ENCODE data around the gene CP. TPM values are rescaled to one million over a fixed set of nuclear protein-coding genes. Genes with fewer than 3 reads are reported as not detected.

The CP gene
- total and polyA plus RNA-seq, 2 of the 13 experiments (the other 11 are each of a cell fraction or from before 2014, with no cell fraction given): 42.6 to 789 TPM

DNA sequence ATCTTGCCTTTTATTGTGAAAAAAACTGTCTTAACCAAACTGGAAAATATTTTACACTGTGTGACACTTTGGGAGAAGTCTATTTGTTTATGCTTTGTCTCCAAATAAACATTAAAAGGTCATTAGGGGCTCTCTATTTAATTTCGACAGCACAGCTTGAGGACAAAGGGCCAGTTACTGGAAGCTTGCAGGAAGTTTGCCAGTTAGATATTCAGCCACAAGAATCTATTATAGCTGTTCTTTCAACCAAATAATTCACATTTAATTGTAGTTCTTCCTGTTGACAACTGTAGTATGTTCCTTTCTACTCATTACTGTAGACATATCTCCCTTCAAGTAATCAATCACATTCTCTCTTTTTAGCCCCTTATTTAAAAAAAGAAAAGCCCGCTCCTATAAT lies 6.1 kb downstream of the CP start (continued):
- TF ChIP-seq ZNF646 (CRISPR knock-in tag; IDR thresholded peaks at IDR 0.05) (no peak), SSRP1 (CRISPR knock-in tag; IDR thresholded peaks at IDR 0.05) (no peak), SP140L (CRISPR knock-in tag; IDR thresholded peaks at IDR 0.05; ENCODE audit: borderline replicate concordance) (no peak), HNF4A (CRISPR knock-in tag; IDR thresholded peaks at IDR 0.05) (peak; percentile 43; the same call in 1 of the 2 replicates), ATF4 (CRISPR knock-in tag; IDR thresholded peaks at IDR 0.05) (peak in 1 of 2 experiments; percentile 24; a peak in 1 of 4 replicates), GPBP1L1 (CRISPR knock-in tag; IDR thresholded peaks at IDR 0.05) (no peak), GATAD2A (CRISPR knock-in tag; IDR thresholded peaks at IDR 0.05) (peak; percentile 56; the same call in 1 of the 2 replicates), ZNF24 (IDR thresholded peaks at IDR 0.05) (no peak), WIZ (CRISPR knock-in tag; IDR thresholded peaks at IDR 0.05) (no peak), NFIC (IDR thresholded peaks at IDR 0.05; ENCODE audit: low read length) (peak; percentile 69; the same call in 1 of the 2 replicates), ZKSCAN5 (CRISPR knock-in tag; IDR thresholded peaks at IDR 0.05) (no peak), HNF4G (IDR thresholded peaks at IDR 0.05; ENCODE audit: borderline replicate concordance, low read depth, low read length) (peak; percentile 37; the same call in 1 of the 2 replicates), HNF4G (CRISPR knock-in tag; IDR thresholded peaks at IDR 0.05; ENCODE audit: borderline replicate concordance, low read depth) (no peak), RARA (CRISPR knock-in tag; IDR thresholded peaks at IDR 0.05) (peak; percentile 84), RBFOX2 (IDR thresholded peaks at IDR 0.05; ENCODE audit: low read depth, low read length) (peak; percentile 38; the same call in 1 of the 2 replicates), HOXA5 (CRISPR knock-in tag; IDR thresholded peaks at IDR 0.05) (no peak), ZNF83 (CRISPR knock-in tag; IDR thresholded peaks at IDR 0.05; ENCODE audit: borderline replicate concordance) (no peak), DRAP1 (CRISPR knock-in tag; IDR thresholded peaks at IDR 0.05) (no peak), BCL6 (CRISPR knock-in tag; IDR thresholded peaks at IDR 0.05) (peak; percentile 28; the same call in 1 of the 2 replicates), GFI1 (CRISPR knock-in tag; IDR thresholded peaks at IDR 0.05; ENCODE audit: borderline replicate concordance) (no peak; the same call in 1 of the 2 replicates)
- TF ChIP-seq, protein P1, sequence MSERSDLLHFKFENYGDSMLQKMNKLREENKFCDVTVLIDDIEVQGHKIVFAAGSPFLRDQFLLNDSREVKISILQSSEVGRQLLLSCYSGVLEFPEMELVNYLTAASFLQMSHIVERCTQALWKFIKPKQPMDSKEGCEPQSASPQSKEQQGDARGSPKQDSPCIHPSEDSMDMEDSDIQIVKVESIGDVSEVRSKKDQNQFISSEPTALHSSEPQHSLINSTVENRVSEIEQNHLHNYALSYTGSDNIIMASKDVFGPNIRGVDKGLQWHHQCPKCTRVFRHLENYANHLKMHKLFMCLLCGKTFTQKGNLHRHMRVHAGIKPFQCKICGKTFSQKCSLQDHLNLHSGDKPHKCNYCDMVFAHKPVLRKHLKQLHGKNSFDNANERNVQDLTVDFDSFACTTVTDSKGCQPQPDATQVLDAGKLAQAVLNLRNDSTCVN (CRISPR knock-in tag; IDR thresholded peaks at IDR 0.05; ENCODE audit: borderline replicate concordance): no peak

Measured in HepG2 (cell line).